Immature natural killer cell (primary cell): ENCODE results near the gene SLC16A8. TPM values are rescaled to one million over a fixed set of nuclear protein-coding genes. Genes with fewer than 3 reads are reported as not detected.
"Not testable (repeated sequence)": the region's sequence is repeated elsewhere in the genome, so short reads cannot be mapped to it uniquely, and the experiment has no call there.

Experiments used
- DNase-seq, 3 donors: peaks; one replicate each; pipeline ENCODE4 v3.0.0; 2022; ENCODE audit warnings: mixed read lengths in 1 of 3
- H3K27ac Mint-ChIP-seq, 6 donors: one replicate each; pipeline ENCODE4 v1.8.0; 2020; ENCODE audit warnings: mixed read lengths in 6 of 6, mild to moderate bottlenecking in 5 of 6, inconsistent platforms in 4 of 6, moderate library complexity in 3 of 6
- H3K27me3 Mint-ChIP-seq, 3 donors: one replicate each; pipeline ENCODE4 v1.8.0; 2020 to 2021; ENCODE audit warnings: low read depth in 3 of 3, mild to moderate bottlenecking in 3 of 3, mixed read lengths in 3 of 3, moderate library complexity in 3 of 3, inconsistent platforms in 1 of 3
- H3K36me3 Mint-ChIP-seq, 3 donors: one replicate each; pipeline ENCODE4 v1.8.0; 2020; ENCODE audit warnings: mixed read lengths in 3 of 3, inconsistent platforms in 2 of 3, mild to moderate bottlenecking in 2 of 3
- H3K4me1 Mint-ChIP-seq, 2 donors: one replicate each; pipeline ENCODE4 v1.8.0; 2020; ENCODE audit warnings: inconsistent platforms in 2 of 2, mild to moderate bottlenecking in 2 of 2, mixed read lengths in 2 of 2, moderate library complexity in 1 of 2
- H3K4me3 Mint-ChIP-seq, 5 donors: one replicate each; pipeline ENCODE4 v1.8.0; 2020; ENCODE audit warnings: mild to moderate bottlenecking in 5 of 5, mixed read lengths in 5 of 5, inconsistent platforms in 3 of 5, moderate library complexity in 3 of 5
- H3K9me3 Mint-ChIP-seq, 6 donors: one replicate each; pipeline ENCODE4 v1.8.0; 2020; ENCODE audit warnings: mild to moderate bottlenecking in 6 of 6, mixed read lengths in 6 of 6, inconsistent platforms in 4 of 6, moderate library complexity in 3 of 6
- polyA plus RNA-seq, 3 donors: library from polyadenylated mRNA; unstranded; fragments of 300-500 nt; fragmentation: Illumina TruSeq; gene quantifications; one replicate each; pipeline ENCODE4 v1.2.3, GENCODE V29; 2021

Gene SLC16A8
- polyA plus RNA-seq, 3 donors from 2014 or later: 0.42 TPM; not detected in 2

DNA sequence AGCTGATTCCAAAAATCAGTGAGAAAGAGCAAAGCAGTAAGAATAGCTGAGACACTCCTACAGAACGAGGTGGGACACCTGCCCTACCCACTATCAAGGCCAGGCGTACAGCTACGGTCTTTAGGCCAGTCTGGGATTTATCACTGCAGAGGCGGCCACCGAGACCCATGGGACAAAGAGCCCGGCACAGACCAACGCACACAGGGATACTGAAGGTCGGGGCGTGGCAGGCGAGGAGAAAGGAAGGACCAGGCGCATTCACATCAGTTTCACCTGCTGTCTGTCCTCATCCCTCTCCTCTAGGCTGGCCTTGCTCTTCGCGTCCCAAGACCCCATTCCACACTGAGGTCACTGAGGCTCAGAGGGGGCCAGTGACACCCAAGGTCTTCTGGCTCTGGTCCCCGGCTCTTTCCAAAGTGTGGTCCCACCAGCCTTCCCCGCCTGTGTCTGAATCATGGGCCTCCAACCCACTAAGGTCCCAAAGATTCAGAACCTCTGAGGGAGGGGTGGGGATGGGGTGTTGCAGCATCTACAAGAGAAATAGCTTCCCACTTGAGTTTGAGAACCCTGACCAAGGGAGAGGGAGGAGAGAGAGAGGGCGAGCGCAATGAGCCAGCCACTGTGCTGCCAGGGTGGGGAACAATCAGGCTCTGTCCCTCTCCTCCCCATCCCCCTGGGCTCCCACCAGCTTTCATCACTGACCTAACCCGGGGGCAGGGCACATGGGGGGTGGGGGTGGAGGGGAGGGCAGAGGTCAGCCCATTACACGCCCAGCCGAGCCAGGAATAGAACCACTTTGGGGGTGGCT lies 34.0 kb downstream of the SLC16A8 start:
- H3K4me1 Mint-ChIP-seq: peaks cover 5 to 7% of the 10 kb centered on the region in 2 donors
- peaks cover 0 to 6% (median 2%) of the 10 kb centered on the region in 3 donors for H3K27me3 Mint-ChIP-seq

DNA sequence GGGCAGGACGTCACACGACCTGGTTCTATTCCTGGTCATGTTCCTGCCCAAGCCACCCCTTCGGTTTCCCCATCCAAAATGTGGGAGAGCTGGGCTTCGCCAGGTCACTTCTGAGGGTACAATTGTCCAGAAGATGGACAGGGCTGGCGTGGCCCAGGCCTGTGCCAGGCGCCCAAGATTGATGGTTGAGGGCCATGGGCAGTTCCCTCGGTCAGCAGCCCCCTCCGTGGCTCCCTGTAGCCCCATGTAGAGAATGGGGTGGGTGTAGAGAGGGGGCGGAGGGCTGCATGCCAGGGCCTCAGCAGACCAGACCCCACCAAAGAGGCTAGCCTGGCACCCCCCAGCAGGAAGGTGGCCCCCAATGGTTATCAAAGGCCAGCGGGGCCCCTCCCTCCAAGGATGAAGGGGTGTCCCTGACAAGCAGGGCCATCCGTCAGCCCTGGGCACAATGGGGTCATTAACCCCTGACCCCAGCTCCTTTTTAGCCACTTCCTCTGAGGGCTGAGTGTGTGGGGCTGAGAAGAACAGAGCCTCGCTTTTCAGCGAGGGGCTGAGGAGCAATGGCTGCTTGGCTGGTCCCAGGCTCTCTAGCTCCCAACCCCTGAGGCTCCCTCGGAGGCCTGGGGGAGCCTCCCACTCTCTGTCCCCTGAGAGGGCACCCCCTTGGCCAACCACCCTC lies 37.8 kb downstream of the SLC16A8 start:
- H3K4me3 Mint-ChIP-seq: no peak overlapping the region
- H3K9me3 Mint-ChIP-seq: no peaks in the 10 kb centered on the region
- DNase-seq: no peak
- no peak overlapping the region for H3K27ac Mint-ChIP-seq
- peaks cover 0 to 6% (median 6%) of the 10 kb centered on the region in 3 donors for H3K27me3 Mint-ChIP-seq
- peaks cover 0 to 7% of the 10 kb centered on the region in 2 donors for H3K4me1 Mint-ChIP-seq
- H3K36me3 Mint-ChIP-seq: no peaks in the 10 kb centered on the region

More for the DNA sequence above, 34.0 kb downstream of the SLC16A8 start:
- Mint-ChIP-seq H3K9me3 (no peaks in the 10 kb centered on the region), H3K36me3 (no peaks in the 10 kb centered on the region), H3K4me3 (no peak overlapping the region), H3K27ac (no peak overlapping the region)
- DNase-seq: no peak

DNA sequence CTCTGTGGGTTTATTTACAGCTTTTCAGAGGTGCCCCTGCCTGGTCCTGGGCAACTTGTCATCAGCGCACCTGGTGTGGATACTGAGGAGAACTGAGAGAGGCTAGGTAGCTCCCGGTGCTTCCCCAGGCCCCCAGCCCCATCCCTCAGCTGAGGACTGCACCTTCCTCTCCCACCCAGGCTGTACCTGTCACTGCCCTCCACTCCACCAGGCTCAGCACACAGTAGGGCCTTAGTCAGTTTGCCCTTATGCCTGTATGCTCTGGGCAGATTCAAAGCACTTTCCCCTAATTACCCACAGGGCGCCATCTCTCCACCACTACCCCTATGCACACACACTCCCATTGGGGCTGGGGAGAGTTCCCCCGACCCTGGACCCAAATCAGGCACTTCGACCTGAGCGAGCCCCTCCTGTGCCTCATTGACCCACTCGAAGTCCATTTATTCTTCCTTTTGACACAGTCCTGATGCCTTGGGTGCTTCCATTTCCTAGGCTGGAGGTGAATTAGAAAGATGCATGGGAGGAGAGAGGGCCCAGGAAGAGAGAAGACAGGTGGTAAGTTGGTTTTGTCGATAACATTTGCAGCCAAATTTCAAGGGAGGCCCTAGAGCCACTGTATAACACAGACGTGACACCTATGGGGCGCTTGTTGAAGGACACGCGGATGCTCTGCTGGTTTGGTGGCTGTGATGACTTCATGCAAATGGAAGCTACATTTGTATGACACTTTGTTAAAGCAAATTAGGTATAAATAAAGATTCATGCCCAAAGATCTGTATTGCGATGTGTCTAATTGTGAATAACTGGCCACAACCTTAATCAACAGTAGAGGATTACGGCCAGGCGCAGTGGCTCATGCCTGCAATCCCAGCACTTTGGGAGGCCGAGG lies 40.6 kb downstream of the SLC16A8 start:
- Mint-ChIP-seq H3K4me1 (peaks cover 0 to 7% of the 10 kb centered on the region in 2 donors), H3K9me3 (no peaks in the 10 kb centered on the region), H3K36me3 (no peaks in the 10 kb centered on the region), H3K27me3 (peaks cover 0 to 6% (median 4%) of the 10 kb centered on the region in 3 donors), H3K27ac (no peak overlapping the region), H3K4me3 (no peak overlapping the region)
- DNase-seq: no peak

DNA sequence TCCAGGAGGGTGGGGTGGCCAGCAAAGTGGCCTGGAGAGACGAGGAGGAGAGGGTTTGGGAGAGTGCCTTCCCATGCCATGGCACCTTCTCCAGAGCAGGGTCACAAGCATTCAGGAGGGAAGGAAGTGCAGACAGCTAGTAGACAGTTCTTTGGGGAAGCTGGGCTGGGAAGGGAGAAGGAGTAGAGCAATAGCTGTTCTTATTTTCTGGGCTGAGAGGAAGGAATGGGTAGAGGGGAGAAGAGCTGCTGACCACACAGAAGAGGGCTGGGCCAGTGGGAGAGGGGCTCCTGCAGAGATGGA lies 41.5 kb downstream of the SLC16A8 start:
- Mint-ChIP-seq H3K4me1 (peaks cover 0 to 7% of the 10 kb centered on the region in 2 donors), H3K4me3 (no peak overlapping the region)

DNA sequence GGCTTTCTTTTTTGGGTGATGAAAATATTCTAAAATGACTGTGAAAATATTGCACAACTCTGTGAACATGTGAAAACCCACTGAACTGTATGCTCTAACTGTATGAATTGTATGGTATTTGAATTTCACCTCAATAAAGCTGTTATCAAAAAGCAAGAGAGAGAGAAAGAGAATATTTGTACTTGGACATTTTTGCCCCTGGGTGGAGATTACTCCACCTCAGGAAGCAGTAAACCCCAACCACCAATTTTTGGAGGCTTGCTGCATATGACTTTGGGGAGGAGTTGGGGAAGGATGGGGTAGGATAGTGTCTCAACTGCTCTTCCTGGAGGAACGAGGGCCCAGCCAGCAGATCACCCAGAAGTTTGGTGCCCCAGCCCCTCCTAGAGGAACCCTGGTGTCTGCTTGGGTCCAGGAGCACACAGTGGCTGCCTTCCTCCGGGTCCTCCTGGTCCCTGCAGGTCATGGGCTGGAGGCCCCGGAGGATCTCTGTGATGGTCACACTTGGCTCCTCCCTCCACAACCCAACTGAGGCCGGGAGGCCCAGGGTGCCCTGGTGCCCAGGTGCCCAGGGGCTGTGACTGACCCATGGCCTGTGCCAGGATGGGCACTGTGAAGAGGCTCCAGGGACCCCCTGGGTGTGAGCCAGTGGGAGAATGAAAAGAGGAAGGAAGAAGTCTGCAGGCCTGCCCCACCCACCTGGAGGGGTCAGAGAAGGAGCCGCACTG lies 42.1 kb downstream of the SLC16A8 start:
- Mint-ChIP-seq H3K4me3 (no peak overlapping the region), H3K4me1 (peaks cover 0 to 7% of the 10 kb centered on the region in 2 donors), H3K36me3 (no peaks in the 10 kb centered on the region), H3K9me3 (no peaks in the 10 kb centered on the region), H3K27me3 (peaks cover 0 to 4% (median 0%) of the 10 kb centered on the region in 3 donors), H3K27ac (peak overlapping the region in 2 of 6 donors; percentile 54 to 55)
- no peak for DNase-seq

More for the DNA sequence above, 41.5 kb downstream of the SLC16A8 start:
- Mint-ChIP-seq H3K36me3 (no peaks in the 10 kb centered on the region), H3K27ac (peak overlapping the region in 1 of 6 donors; percentile 55), H3K9me3 (no peaks in the 10 kb centered on the region), H3K27me3 (peaks cover 0 to 4% (median 1%) of the 10 kb centered on the region in 3 donors)
- DNase-seq: no peak

DNA sequence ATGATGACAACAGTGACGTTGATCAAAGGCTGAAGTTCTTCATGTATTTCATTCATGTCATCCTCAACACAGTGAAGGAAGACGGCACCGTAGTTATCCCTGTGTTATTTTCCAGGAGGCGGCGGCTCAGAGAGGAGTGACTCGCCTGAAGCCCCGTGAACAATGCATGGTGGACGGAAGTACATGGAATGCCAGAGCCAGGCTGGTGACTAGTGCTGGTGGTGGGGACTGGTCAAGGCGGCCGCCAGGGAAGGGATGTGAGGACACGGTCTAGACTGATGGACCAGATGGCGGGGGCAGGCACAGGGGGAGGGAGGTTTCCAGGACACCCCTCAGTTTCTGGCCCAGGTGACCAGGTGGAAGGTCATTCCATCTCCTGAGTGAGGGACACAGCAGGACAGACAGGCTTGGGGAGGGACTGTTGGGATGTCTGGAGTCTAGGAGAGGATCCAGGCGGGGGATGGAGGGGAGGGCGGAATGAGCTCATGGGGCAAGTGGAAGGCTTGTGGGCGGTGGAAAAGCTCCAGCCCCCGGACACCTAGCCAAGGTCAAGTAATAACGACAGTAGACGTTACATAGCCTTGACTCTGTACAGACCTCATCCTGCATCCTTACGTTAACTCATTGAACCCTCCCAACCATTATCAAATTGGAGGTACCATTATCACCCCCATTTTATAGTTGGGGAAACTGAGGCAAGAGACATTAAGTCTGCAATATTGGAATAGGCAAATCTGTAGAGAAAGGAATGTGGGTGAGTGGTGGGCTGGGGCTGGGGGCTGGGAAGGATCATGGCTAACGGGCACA lies 42.8 kb downstream of the SLC16A8 start:
- Mint-ChIP-seq H3K27me3 (peaks cover 0 to 4% (median 0%) of the 10 kb centered on the region in 3 donors), H3K4me1 (peaks cover 0 to 7% of the 10 kb centered on the region in 2 donors), H3K4me3 (no peak overlapping the region), H3K27ac (peak overlapping the region in 2 of 6 donors; percentile 42 to 54), H3K9me3 (no peaks in the 10 kb centered on the region), H3K36me3 (no peaks in the 10 kb centered on the region)
- DNase-seq: no peak

DNA sequence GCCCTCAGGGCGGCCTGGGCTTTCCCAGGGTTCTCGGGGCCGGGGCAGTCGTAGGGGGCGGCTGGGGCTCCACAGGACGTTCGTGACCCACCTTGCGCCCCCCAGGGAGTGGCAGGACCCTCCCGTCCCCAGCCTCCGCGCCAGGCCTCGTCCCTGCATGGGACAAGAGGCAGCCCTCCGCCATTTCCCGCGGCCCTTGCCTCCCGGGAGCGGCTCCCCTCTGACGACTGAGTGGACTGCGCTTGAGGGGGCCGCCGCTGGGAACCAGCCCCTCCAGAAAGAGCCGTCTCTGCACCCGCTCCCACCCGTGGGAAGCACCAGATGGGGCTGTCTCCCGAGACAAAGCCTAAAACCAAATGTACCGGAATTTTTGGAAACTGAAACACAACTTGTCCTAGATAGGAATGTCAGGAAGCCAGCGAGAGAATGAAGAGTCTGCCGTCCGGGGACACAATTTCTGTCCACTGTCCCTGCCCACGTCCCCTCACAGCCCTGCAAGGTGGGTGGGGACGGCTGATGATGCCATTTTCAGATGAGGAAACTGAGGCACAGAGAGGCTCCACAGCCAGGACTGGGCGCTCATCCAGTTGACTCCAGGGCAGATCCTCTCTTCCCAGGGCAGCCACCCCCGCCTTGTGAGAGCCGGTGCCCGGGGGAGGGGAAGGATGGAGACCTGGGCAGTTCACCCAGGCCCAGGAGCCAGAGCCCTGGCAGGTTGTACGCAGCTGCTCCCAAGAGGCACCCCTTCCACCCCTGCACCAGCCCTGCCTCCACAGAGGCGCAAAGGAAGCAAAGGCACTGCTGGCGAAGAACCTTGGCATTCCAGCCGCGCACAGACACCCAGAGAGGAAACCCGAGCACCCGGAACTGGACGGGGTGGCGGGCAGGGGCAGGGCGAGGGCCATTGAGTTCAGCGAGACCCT lies 44.8 kb downstream of the SLC16A8 start:
- no peaks in the 10 kb centered on the region for H3K36me3 Mint-ChIP-seq
- no peak overlapping the region for H3K4me3 Mint-ChIP-seq
- H3K27ac Mint-ChIP-seq: no peak overlapping the region
- H3K27me3 Mint-ChIP-seq: peaks cover 0 to 4% (median 0%) of the 10 kb centered on the region in 3 donors
- DNase-seq: no peak
- peaks cover 0 to 7% of the 10 kb centered on the region in 2 donors for H3K4me1 Mint-ChIP-seq
- no peaks in the 10 kb centered on the region for H3K9me3 Mint-ChIP-seq

DNA sequence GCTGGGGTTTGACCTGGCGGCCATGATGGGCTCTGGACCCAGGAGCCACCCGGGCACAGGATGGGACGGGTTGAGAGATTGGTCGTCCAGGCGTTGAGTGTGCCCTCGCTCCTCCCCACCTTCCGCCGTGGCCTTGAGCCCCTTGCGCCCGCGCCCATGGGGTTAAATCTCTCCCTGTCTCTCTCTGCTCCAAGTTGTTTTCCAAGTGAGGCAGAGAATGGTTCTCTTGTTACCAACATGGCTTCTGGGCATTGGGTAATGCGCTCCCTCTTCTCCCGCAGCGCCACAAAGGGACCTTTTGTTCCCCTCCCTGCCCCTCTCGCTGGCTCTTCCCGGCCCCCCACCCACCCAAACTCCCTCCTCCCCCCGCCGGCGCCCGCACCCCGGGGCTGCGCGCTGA lies 45.6 kb downstream of the SLC16A8 start:
- Mint-ChIP-seq H3K36me3 (no peaks in the 10 kb centered on the region), H3K27me3 (peaks cover 0 to 4% (median 2%) of the 10 kb centered on the region in 3 donors), H3K27ac (no peak overlapping the region), H3K4me3 (no peak overlapping the region), H3K9me3 (no peaks in the 10 kb centered on the region), H3K4me1 (peaks cover 0 to 7% of the 10 kb centered on the region in 2 donors)
- no peak for DNase-seq

DNA sequence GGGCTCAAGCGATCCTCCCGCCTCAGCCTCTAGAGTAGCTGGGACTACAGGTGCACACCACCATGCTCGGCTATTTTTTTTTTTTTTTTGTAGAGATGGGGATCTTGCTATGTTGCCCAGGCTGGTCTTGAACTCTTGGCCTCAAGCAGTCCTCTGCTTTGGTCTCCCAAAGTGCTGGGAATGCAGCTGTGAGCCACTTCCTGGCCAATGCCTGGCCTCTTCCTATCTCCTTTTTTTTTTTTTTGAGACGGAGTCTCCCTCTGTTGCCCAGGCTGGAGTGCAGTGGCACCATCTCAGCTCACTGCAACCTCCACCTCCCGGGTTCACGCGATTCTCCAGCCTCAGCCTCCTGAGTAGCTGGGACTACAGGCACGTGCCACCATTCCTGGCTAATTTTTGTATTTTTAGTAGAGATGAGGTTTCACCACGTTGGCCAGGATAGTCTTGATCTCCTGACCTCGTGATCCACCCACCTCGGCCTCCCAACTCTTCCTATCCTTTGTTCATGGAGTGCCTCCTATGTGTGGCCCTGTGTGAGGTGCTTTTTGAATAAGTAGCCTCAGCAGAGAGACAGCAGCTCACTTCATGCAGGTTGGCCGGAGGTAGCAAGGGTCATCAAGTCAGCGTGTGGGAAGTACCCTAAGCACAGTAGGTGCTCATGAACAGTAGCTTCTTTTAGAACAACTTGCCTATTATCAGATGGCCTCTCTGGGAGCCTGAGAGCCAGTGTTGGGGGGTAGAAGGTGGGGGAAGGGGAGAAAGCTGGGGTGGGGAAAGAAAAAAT lies 46.4 kb downstream of the SLC16A8 start:
- H3K9me3 Mint-ChIP-seq, H3K4me1 Mint-ChIP-seq, H3K36me3 Mint-ChIP-seq, DNase-seq, H3K4me3 Mint-ChIP-seq, H3K27me3 Mint-ChIP-seq, H3K27ac Mint-ChIP-seq: not testable (repeated sequence)

DNA sequence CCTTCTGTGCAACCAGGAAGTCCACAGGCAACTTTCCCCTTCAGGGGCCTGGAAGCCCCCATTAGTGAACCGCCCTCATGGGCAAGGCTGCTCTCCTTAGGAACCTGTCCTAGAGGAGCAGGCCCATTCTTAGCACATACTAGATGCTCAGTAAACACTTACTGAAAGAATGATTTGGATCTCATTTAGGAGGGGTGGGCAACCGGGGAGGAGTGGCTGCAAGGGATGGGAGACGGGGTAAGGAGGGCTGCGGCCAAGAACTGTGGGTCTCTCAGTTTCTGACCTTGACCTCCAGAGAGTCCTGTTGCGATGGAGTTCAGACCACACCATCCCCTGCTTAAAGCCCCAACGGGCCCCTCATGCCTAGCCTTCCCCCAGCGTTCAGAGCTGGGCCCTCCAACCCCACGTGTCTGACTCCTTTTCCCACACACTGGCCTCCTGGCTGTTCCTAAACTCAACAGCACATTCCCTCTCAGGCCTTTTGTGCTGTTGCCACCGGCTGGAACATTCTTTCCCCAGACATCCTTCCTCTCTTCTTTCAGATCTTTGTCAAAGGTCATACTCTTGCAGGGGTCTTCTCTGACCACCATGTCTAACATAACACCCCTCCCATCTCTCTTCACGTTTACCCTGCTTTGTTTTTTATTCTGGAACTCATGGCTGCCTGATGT lies 47.5 kb downstream of the SLC16A8 start:
- peaks cover 0 to 2% of the 10 kb centered on the region in 2 donors for H3K4me1 Mint-ChIP-seq
- H3K36me3 Mint-ChIP-seq: no peaks in the 10 kb centered on the region
- no peak for DNase-seq
- peak overlapping the region in 1 of 6 donors; percentile 13 for H3K27ac Mint-ChIP-seq
- no peak overlapping the region for H3K4me3 Mint-ChIP-seq
- no peaks in the 10 kb centered on the region for H3K9me3 Mint-ChIP-seq
- peaks cover 0 to 2% (median 0%) of the 10 kb centered on the region in 3 donors for H3K27me3 Mint-ChIP-seq

DNA sequence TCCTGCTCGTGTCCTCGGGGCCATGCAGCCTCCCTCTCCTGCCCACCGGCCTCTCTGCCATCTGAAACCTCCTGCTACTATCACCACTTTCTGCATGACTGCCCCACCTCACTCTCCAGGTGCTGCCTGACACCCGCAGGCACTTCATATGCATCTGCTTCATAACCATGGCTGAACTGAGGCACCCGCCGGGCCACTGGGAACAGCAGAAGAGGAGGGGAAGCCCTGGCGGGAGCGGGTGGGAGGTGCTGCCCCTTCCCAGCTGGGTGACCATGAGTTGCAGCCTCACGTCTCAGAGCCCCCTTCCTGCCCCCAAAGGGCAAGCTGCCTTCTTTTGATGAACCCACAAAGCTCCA lies 48.5 kb downstream of the SLC16A8 start:
- Mint-ChIP-seq H3K27me3 (peaks cover 0 to 2% (median 0%) of the 10 kb centered on the region in 3 donors), H3K27ac (peak overlapping the region in 2 of 6 donors; percentile 79 to 83), H3K36me3 (no peaks in the 10 kb centered on the region), H3K4me3 (no peak overlapping the region), H3K9me3 (no peaks in the 10 kb centered on the region), H3K4me1 (no peaks in the 10 kb centered on the region)
- no peak for DNase-seq
